ENCODE measurements around the gene WWOX. TPM values are rescaled to one million over a fixed set of nuclear protein-coding genes. Genes with fewer than 3 reads are reported as not detected.

WWOX gene
- total RNA-seq, 1 experiment from 2014 or later, result 35.6 TPM

- no peaks in the 10 kb centered on the region for H3K79me2 ChIP-seq (ENCODE audit: low read depth)
- no peak overlapping the region for H3K27ac ChIP-seq
- CTCF ChIA-PET, result no interaction called here
- H3F3A ChIP-seq (ENCODE audit: insufficient read depth, low read depth), result peaks cover 20% of the 10 kb centered on the region
- H2AFZ ChIP-seq, result no peak overlapping the region
- no TSS peak for BruUV-seq (replicated peaks)
- TF ChIP-seq EZH2 (IDR thresholded peaks at IDR 0.05; ENCODE audit: low read depth), result no peak
- TF ChIP-seq CTCF (conservative IDR thresholded peaks at IDR 0.05), result no peak
- intact Hi-C loops (cut with micrococcal nuclease; ENCODE audit: unreplicated experiment), result loop anchor here (5.0 kb wide), 1 partner anchor 798 kb away; no protein-coding TSS in a partner anchor
- no peak overlapping the region for H3K4me3 ChIP-seq
- DNase-seq, result no peak
- H3K9me2 ChIP-seq (ENCODE audit: insufficient read depth), result no peaks in the 10 kb centered on the region
- H3K9me3 ChIP-seq (ENCODE audit: insufficient read depth, low read depth), result no peaks in the 10 kb centered on the region
- H3K4me1 ChIP-seq (replicated peaks; ENCODE audit: insufficient read depth), result peaks cover 21% of the 10 kb centered on the region
- H3K27me3 ChIP-seq (ENCODE audit: insufficient read depth, low read depth), result no peaks in the 10 kb centered on the region
- no peak overlapping the region for H3K4me2 ChIP-seq
- POLR2A ChIA-PET (ENCODE audit: unreplicated experiment), result no interaction called here
- H3K36me3 ChIP-seq (ENCODE audit: low read depth), result no peaks in the 10 kb centered on the region
- H4K20me1 ChIP-seq (ENCODE audit: insufficient read depth), result no peaks in the 10 kb centered on the region
Observed at GRCh38 chr16:79009896-79010295, 910.4 kb downstream of the WWOX start.

- ChIA-PET CTCF (no interaction called here), POLR2A (ENCODE audit: unreplicated experiment) (no interaction called here)
- BruUV-seq (replicated peaks), result no TSS peak
- Histone ChIP-seq H2AFZ (no peak overlapping the region), H4K20me1 (ENCODE audit: insufficient read depth) (no peaks in the 10 kb centered on the region), H3K27me3 (ENCODE audit: insufficient read depth, low read depth) (no peaks in the 10 kb centered on the region), H3K27ac (no peak overlapping the region), H3F3A (ENCODE audit: insufficient read depth, low read depth) (peaks cover 20% of the 10 kb centered on the region), H3K79me2 (ENCODE audit: low read depth) (no peaks in the 10 kb centered on the region), H3K4me2 (no peak overlapping the region), H3K9me3 (ENCODE audit: insufficient read depth, low read depth) (no peaks in the 10 kb centered on the region), H3K4me3 (no peak overlapping the region), H3K36me3 (ENCODE audit: low read depth) (no peaks in the 10 kb centered on the region), H3K4me1 (replicated peaks; ENCODE audit: insufficient read depth) (peaks cover 21% of the 10 kb centered on the region), H3K9me2 (ENCODE audit: insufficient read depth) (no peaks in the 10 kb centered on the region)
- TF ChIP-seq CTCF (conservative IDR thresholded peaks at IDR 0.05), result no peak
- TF ChIP-seq EZH2 (IDR thresholded peaks at IDR 0.05; ENCODE audit: low read depth), result no peak
- intact Hi-C loops (cut with micrococcal nuclease; ENCODE audit: unreplicated experiment), result no loop called here
- no peak for DNase-seq
Observed at GRCh38 chr16:79011282-79011681, 911.8 kb downstream of the WWOX start.

- ChIA-PET CTCF (no interaction called here), POLR2A (ENCODE audit: unreplicated experiment) (interaction anchor here (0.6 to 0.8 kb wide), 2 partner anchors 512 to 549 kb away, joined by 4 to 5 read pairs; no protein-coding TSS in a partner anchor)
- DNase-seq, result no peak
- intact Hi-C loops (cut with micrococcal nuclease; ENCODE audit: unreplicated experiment), result no loop called here
- no peak overlapping the region for H3K27ac ChIP-seq
- H3K9me3 ChIP-seq (ENCODE audit: insufficient read depth, low read depth), result no peaks in the 10 kb centered on the region
- no peak for TF ChIP-seq CTCF (conservative IDR thresholded peaks at IDR 0.05)
- no peak for TF ChIP-seq EZH2 (IDR thresholded peaks at IDR 0.05; ENCODE audit: low read depth)
- H3K27me3 ChIP-seq (ENCODE audit: insufficient read depth, low read depth), result no peaks in the 10 kb centered on the region
- BruUV-seq (replicated peaks), result no TSS peak
- no peak overlapping the region for H2AFZ ChIP-seq
- H3K9me2 ChIP-seq (ENCODE audit: insufficient read depth), result no peaks in the 10 kb centered on the region
- H3K36me3 ChIP-seq (ENCODE audit: low read depth), result no peaks in the 10 kb centered on the region
- no peak overlapping the region for H3K4me2 ChIP-seq
- H4K20me1 ChIP-seq (ENCODE audit: insufficient read depth), result no peaks in the 10 kb centered on the region
- H3K79me2 ChIP-seq (ENCODE audit: low read depth), result no peaks in the 10 kb centered on the region
- no peak overlapping the region for H3K4me3 ChIP-seq
- H3K4me1 ChIP-seq (replicated peaks; ENCODE audit: insufficient read depth), result peaks cover 7% of the 10 kb centered on the region
- peaks cover 11% of the 10 kb centered on the region for H3F3A ChIP-seq (ENCODE audit: insufficient read depth, low read depth)
Observed at GRCh38 chr16:79012671-79013434, 913.4 kb downstream of the WWOX start.

All from PC-9 (cell line).